Lower leg skin (tissue), 3 donors: ENCODE results near the gene CDH15.

Experiments
- POLR2A ChIP-seq, 2 donors: fragments of 450-650 bp; IDR thresholded peaks; one replicate each; pipeline ENCODE4 v1.6.1; 2016 to 2017; ENCODE audit warnings: antibody characterized with exemption in 2 of 2, mild to moderate bottlenecking in 1 of 2, moderate library complexity in 1 of 2
- TF ChIP-seq, protein P1 (sequence below), 3 donors: fragments of 450-650 bp; IDR thresholded peaks; one replicate each; pipeline ENCODE4 v1.5.1; 2016; ENCODE audit warnings: antibody characterized with exemption in 3 of 3, mild to moderate bottlenecking in 3 of 3, moderate library complexity in 2 of 3

- TF ChIP-seq, protein P1, sequence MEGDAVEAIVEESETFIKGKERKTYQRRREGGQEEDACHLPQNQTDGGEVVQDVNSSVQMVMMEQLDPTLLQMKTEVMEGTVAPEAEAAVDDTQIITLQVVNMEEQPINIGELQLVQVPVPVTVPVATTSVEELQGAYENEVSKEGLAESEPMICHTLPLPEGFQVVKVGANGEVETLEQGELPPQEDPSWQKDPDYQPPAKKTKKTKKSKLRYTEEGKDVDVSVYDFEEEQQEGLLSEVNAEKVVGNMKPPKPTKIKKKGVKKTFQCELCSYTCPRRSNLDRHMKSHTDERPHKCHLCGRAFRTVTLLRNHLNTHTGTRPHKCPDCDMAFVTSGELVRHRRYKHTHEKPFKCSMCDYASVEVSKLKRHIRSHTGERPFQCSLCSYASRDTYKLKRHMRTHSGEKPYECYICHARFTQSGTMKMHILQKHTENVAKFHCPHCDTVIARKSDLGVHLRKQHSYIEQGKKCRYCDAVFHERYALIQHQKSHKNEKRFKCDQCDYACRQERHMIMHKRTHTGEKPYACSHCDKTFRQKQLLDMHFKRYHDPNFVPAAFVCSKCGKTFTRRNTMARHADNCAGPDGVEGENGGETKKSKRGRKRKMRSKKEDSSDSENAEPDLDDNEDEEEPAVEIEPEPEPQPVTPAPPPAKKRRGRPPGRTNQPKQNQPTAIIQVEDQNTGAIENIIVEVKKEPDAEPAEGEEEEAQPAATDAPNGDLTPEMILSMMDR (IDR thresholded peaks at IDR 0.05), result no peak
- no peak for TF ChIP-seq POLR2A (IDR thresholded peaks at IDR 0.05)
Measured at GRCh38 chr16:89160977-89161701, 10.4 kb upstream of the CDH15 start.
